Measurements from ENCODE around the gene RNF34.

RNF34 gene

DNA sequence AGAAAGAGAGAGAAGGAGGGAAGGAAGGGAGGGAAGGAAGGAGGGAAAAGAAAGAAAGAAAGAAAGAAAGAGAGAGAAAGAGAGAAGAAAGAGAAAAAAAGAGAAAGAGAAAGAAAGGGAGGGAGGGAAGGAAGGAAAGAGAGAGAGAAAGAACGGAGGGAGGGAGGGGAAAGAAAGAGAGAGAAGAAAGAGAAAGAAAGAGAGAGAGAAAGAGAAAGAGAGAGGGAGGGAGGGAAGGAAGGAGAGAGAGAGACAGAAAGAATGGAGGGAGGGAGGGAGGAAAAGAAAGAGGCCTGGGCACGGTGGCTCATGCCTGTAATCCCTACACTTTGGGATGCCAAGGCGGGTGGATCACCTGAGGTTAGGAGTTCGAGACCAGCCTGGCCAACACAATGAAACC is 42.6 kb upstream of the RNF34 start:
- no peak overlapping the region for H3K4me3 Mint-ChIP-seq
- peaks cover 3% of the 10 kb centered on the region for H3K27me3 Mint-ChIP-seq (ENCODE audit: low read depth)
- H3K4me1 Mint-ChIP-seq, result peaks cover 5% of the 10 kb centered on the region
- no peaks in the 10 kb centered on the region for H3K36me3 Mint-ChIP-seq (ENCODE audit: low read depth)
- H3K9me3 Mint-ChIP-seq, result no peaks in the 10 kb centered on the region
- H3K27ac Mint-ChIP-seq, result no peak overlapping the region
- TF ChIP-seq, protein P1, sequence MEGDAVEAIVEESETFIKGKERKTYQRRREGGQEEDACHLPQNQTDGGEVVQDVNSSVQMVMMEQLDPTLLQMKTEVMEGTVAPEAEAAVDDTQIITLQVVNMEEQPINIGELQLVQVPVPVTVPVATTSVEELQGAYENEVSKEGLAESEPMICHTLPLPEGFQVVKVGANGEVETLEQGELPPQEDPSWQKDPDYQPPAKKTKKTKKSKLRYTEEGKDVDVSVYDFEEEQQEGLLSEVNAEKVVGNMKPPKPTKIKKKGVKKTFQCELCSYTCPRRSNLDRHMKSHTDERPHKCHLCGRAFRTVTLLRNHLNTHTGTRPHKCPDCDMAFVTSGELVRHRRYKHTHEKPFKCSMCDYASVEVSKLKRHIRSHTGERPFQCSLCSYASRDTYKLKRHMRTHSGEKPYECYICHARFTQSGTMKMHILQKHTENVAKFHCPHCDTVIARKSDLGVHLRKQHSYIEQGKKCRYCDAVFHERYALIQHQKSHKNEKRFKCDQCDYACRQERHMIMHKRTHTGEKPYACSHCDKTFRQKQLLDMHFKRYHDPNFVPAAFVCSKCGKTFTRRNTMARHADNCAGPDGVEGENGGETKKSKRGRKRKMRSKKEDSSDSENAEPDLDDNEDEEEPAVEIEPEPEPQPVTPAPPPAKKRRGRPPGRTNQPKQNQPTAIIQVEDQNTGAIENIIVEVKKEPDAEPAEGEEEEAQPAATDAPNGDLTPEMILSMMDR (IDR thresholded peaks at IDR 0.05; ENCODE audit: unreplicated experiment in 3 of 3), result no peak

DNA sequence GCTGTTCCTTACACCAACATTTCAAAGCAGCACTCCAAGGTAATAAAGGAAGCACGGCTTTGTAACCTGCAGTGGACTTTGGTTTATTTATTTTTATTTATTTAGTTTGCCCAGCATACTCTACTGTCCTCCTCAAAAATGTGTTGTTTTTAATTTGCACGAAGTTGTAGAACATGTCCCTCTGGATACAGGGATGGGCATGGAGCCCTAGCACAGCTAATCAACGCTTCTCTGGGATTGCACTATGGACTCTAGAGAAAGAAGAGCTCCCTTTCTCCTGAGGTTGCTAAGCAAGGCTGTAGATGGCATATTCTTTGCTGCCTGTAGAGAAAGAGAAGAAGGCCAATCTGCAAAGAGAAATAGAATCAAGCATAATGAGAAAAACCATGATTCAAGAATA is 41.8 kb upstream of the RNF34 start:
- Mint-ChIP-seq H3K9me3 (no peaks in the 10 kb centered on the region), H3K27me3 (ENCODE audit: low read depth) (peaks cover 3% of the 10 kb centered on the region), H3K27ac (no peak overlapping the region), H3K4me3 (no peak overlapping the region), H3K4me1 (peaks cover 3% of the 10 kb centered on the region), H3K36me3 (ENCODE audit: low read depth) (no peaks in the 10 kb centered on the region)
- TF ChIP-seq, protein P1 (IDR thresholded peaks at IDR 0.05; ENCODE audit: unreplicated experiment in 3 of 3), result no peak

DNA sequence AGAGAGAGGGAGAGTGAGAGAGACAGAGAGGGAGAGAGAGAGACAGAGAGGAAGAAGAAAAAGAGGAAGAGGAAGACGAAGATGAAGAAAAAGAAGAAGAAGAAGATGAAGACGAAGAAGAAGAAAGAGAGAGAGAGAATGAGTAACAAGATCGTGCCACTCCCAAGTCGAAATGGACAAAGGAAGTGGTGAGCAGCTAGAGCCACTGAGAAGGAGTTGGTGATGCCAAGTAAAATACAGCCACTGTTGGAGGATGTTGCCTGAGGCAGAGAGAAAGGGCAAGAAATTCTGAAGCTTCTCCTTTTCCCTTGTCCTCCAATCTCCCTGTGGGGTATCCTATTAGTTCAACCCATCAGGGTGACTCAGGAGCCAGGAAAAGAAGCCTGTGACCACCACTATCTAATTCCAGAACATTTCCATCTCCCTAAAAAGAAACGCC is 35.2 kb upstream of the RNF34 start:
- Mint-ChIP-seq H3K4me1 (no peaks in the 10 kb centered on the region), H3K27ac (peak overlapping the region in 1 of 3 experiments; percentile 40), H3K36me3 (ENCODE audit: low read depth) (no peaks in the 10 kb centered on the region), H3K4me3 (no peak overlapping the region), H3K27me3 (ENCODE audit: low read depth) (peaks cover 7% of the 10 kb centered on the region), H3K9me3 (no peaks in the 10 kb centered on the region)
- TF ChIP-seq, protein P1 (IDR thresholded peaks at IDR 0.05; ENCODE audit: unreplicated experiment in 3 of 3), result no peak

DNA sequence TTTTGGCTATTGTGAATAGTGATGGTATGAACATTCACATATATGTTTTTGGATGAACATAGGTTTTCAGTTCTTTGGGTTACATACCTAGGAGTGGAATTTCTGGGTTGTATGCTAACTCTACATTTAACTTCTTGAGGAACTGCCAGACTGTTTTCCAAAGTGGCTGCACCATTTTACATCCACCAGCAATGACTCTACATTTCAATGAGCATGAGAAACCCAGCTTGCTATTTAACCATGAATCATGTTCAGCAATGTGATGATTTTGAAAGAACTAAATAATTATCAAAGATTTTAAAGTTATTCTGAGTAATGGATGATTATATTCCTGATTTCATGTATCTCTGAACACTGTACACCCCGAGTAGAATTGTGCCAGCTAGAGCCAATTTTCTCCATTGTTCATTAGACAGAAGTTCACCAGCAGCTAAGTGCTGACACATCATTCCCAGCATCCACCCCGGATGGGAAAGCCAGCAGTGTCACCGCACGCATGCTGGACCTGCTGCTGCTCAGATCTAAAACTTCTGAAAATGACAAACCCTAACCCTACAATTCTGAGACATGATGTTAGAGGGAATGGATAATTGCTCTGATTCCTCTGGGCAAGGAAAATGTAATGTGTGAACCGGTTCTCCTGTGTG is 34.4 kb upstream of the RNF34 start:
- Mint-ChIP-seq H3K36me3 (ENCODE audit: low read depth) (no peaks in the 10 kb centered on the region), H3K4me3 (no peak overlapping the region), H3K9me3 (no peaks in the 10 kb centered on the region), H3K27me3 (ENCODE audit: low read depth) (peaks cover 7% of the 10 kb centered on the region), H3K27ac (peak overlapping the region in 1 of 3 experiments; percentile 14), H3K4me1 (no peaks in the 10 kb centered on the region)
- TF ChIP-seq, protein P1 (IDR thresholded peaks at IDR 0.05; ENCODE audit: unreplicated experiment in 3 of 3), result no peak

DNA sequence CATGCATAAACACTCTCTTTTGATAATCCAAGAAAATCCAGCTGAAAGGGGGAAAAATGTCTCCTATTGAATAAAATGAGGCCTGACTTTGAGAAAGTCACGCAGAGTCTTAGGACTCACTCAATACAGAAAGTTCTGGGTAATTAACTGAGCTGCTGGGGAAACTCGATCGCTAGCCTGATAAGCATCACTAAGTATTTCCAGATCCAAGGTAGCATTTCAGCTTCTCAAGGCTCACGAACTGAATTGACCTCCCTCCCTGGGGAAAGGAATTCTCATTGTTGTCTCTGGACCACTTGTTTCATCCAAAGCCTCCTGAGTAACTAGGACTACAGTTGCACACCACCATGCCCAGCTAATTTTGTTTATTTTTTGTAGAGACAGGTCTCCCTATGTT is 33.9 kb upstream of the RNF34 start:
- TF ChIP-seq, protein P1 (IDR thresholded peaks at IDR 0.05; ENCODE audit: unreplicated experiment in 3 of 3), result no peak
- no peaks in the 10 kb centered on the region for H3K9me3 Mint-ChIP-seq
- H3K27ac Mint-ChIP-seq, result peak overlapping the region in 1 of 3 experiments; percentile 14
- no peaks in the 10 kb centered on the region for H3K4me1 Mint-ChIP-seq
- peaks cover 8% of the 10 kb centered on the region for H3K27me3 Mint-ChIP-seq (ENCODE audit: low read depth)
- H3K4me3 Mint-ChIP-seq, result no peak overlapping the region
- no peaks in the 10 kb centered on the region for H3K36me3 Mint-ChIP-seq (ENCODE audit: low read depth)

DNA sequence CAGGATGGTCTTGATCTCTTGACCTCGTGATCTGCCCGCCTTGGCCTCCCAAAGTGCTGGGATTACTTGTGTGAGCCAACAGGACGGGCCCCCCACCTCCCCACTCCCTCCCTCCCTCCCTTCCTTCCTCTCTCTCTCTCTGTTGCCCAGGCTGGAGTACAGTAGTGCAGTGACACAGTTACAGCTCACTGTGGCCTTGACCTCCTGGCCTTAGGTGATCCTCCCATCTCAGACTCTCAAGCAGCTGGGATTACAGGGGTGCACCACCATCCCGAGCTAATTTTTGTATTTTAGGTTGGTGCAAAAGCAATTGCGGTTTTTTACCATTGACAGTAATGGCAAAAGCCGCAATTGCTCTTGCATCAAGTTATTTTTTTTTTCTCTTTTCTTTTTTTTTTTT is 28.5 kb upstream of the RNF34 start:
- no peak overlapping the region for H3K4me3 Mint-ChIP-seq
- H3K9me3 Mint-ChIP-seq, result no peaks in the 10 kb centered on the region
- H3K36me3 Mint-ChIP-seq (ENCODE audit: low read depth), result no peaks in the 10 kb centered on the region
- H3K4me1 Mint-ChIP-seq, result no peaks in the 10 kb centered on the region
- no peak overlapping the region for H3K27ac Mint-ChIP-seq
- H3K27me3 Mint-ChIP-seq (ENCODE audit: low read depth), result peaks cover 3% of the 10 kb centered on the region
- TF ChIP-seq, protein P1 (IDR thresholded peaks at IDR 0.05; ENCODE audit: unreplicated experiment in 3 of 3), result no peak

Data from nephron (organoid).